CD4-positive, alpha-beta T cell (primary cell): Measurements from ENCODE around the gene IRF8. TPM values are rescaled to one million over a fixed set of nuclear protein-coding genes. Genes with fewer than 3 reads are reported as not detected.
A peak's percentile ranks its signal among the peaks of the same experiment; 100 is the strongest.

Experiments
- ATAC-seq: fragments of 200-7000 bp; cut with Tn5 transposase; one replicate; pipeline ENCODE4 v1.10.0; 2022; ENCODE audit warnings: mild to moderate bottlenecking; ENCODE audit not compliant: poor library complexity
- CTCF ChIA-PET: fragments of 350-600 bp; sonication (Branson Sonifier 250); formaldehyde crosslinking; loops from one replicate; lab custom pipeline; 2021; ENCODE audit warnings: antibody characterized with exemption, inconsistent platforms; lab: Charles Lee
- POLR2A ChIA-PET: fragments of 350-600 bp; sonication (Branson Sonifier 250); formaldehyde crosslinking; loops from one replicate; lab custom pipeline; 2021; ENCODE audit warnings: antibody characterized with exemption, inconsistent platforms; lab: Charles Lee
- DNase-seq, 14 experiments: peaks; one replicate each; pipeline ENCODE4 v3.0.0-alpha.2; 2013 to 2020; ENCODE audit warnings: mixed read lengths in 2 of 14
- H3K27ac ChIP-seq, 2 donors: one replicate each; pipeline versions ENCODE4 v1.5.1 to v1.7.0; 2013; ENCODE audit warnings: low read length in 2 of 2, low read depth in 1 of 2, mild to moderate bottlenecking in 1 of 2
- H3K27me3 ChIP-seq, 2 experiments: 1 replicate in 1 of 2; 2 replicates in 1 of 2; pipeline versions ENCODE4 v1.6.1 to v1.7.0; 2013; ENCODE audit warnings: low read length in 2 of 2, control low read depth in 1 of 2, mild to moderate bottlenecking in 1 of 2, moderate library complexity in 1 of 2; ENCODE audit not compliant: insufficient read depth in 2 of 2, control insufficient read depth in 1 of 2
- H3K36me3 ChIP-seq: one replicate; pipeline ENCODE4 v1.6.1; 2013; ENCODE audit warnings: low read length, control low read depth; ENCODE audit not compliant: insufficient read depth
- H3K4me1 ChIP-seq: one replicate; pipeline ENCODE4 v1.6.1; 2013; ENCODE audit warnings: low read length, control low read depth; ENCODE audit not compliant: insufficient read depth
- H3K4me3 ChIP-seq: one replicate; pipeline ENCODE4 v1.5.1; 2013; ENCODE audit warnings: mild to moderate bottlenecking, low read length, moderate library complexity
- H3K9me3 ChIP-seq, 2 experiments: 1 replicate in 1 of 2; 2 replicates in 1 of 2; pipeline versions ENCODE4 v1.6.1 to v1.7.0; 2013; ENCODE audit warnings: low read length in 2 of 2, mild to moderate bottlenecking in 2 of 2, control low read depth in 1 of 2, moderate library complexity in 1 of 2; ENCODE audit not compliant: control insufficient read depth in 1 of 2, insufficient read depth in 1 of 2
- H3K27ac Mint-ChIP-seq: one replicate; pipeline ENCODE4 v1.8.0; 2020; ENCODE audit warnings: mixed read lengths
- H3K27me3 Mint-ChIP-seq: one replicate; pipeline ENCODE4 v1.8.0; 2021; ENCODE audit warnings: mixed read lengths
- H3K36me3 Mint-ChIP-seq: one replicate; pipeline ENCODE4 v1.8.0; 2021; ENCODE audit warnings: low read depth, mixed read lengths
- H3K4me1 Mint-ChIP-seq: one replicate; pipeline ENCODE4 v1.8.0; 2021; ENCODE audit warnings: low read depth, mixed read lengths
- H3K4me3 Mint-ChIP-seq: one replicate; pipeline ENCODE4 v1.8.0; 2020; ENCODE audit warnings: mild to moderate bottlenecking, mixed read lengths
- H3K9me3 Mint-ChIP-seq: one replicate; pipeline ENCODE4 v1.8.0; 2020; ENCODE audit warnings: mixed read lengths
- intact Hi-C, 2 experiments: fragments of 100-400 bp; cut with DNase I in 1 of 2; cut with micrococcal nuclease in 1 of 2; formaldehyde crosslinking; loops; one replicate each; pipeline versions ENCODE4 v1.15.1 to v1.9.0; 2023 to 2025; cut with DNase I, micrococcal nuclease
- total RNA-seq, 174 experiments: library from RNA in 2 of 174; stranded (reverse) in 2 of 174; gene quantifications; one replicate each; pipeline ENCODE4 v1.2.3 and lab custom pipeline; 2021 to 2026
- TF ChIP-seq, protein P1 (sequence below): fragments of 200-600 bp; IDR thresholded peaks from one replicate; pipeline ENCODE4 v1.8.0; 2022; ENCODE audit warnings: antibody characterized with exemption, mild to moderate bottlenecking

The IRF8 gene
- total RNA-seq, 2 experiments from 2014 or later = 11.3 to 13.2 TPM

DNA sequence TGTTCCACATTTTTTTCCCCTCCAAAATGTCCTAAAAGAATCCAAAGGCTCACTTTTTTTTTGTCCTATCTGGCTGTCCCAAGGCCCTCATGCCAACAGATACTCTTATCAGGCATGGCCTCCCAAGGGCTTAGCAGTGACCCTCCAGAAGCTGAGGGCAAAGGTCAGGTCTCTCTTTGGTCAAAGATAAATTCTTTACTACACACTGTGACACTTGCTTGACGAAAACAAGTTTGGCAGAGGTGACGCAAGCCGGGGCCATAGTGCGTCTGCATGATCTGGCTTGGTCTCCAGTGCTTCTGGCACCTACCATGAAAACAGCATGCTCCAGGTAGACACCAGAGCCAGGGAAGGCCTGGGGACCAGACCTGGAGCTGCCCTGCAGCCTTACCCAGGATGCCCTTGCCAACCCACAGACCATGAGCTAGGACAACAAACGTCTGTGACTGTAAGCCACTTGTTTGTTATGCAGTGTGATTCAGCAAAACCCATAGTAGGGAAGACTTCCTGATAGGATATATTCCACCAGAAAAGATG, 48.5 kb upstream of the IRF8 start:
- Mint-ChIP-seq H3K9me3 (no peaks in the 10 kb centered on the region), H3K36me3 (no peaks in the 10 kb centered on the region), H3K27me3 (peaks cover 8% of the 10 kb centered on the region), H3K4me3 (no peak overlapping the region), H3K4me1 (peaks cover 4% of the 10 kb centered on the region), H3K27ac (no peak overlapping the region)
- TF ChIP-seq, protein P1, sequence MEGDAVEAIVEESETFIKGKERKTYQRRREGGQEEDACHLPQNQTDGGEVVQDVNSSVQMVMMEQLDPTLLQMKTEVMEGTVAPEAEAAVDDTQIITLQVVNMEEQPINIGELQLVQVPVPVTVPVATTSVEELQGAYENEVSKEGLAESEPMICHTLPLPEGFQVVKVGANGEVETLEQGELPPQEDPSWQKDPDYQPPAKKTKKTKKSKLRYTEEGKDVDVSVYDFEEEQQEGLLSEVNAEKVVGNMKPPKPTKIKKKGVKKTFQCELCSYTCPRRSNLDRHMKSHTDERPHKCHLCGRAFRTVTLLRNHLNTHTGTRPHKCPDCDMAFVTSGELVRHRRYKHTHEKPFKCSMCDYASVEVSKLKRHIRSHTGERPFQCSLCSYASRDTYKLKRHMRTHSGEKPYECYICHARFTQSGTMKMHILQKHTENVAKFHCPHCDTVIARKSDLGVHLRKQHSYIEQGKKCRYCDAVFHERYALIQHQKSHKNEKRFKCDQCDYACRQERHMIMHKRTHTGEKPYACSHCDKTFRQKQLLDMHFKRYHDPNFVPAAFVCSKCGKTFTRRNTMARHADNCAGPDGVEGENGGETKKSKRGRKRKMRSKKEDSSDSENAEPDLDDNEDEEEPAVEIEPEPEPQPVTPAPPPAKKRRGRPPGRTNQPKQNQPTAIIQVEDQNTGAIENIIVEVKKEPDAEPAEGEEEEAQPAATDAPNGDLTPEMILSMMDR = no peak
- Histone ChIP-seq H3K27ac (no peak overlapping the region), H3K4me1 (no peaks in the 10 kb centered on the region), H3K9me3 (no peaks in the 10 kb centered on the region), H3K4me3 (no peak overlapping the region), H3K36me3 (no peaks in the 10 kb centered on the region), H3K27me3 (no peaks in the 10 kb centered on the region)
- intact Hi-C loops = no loop called here
- ChIA-PET POLR2A (no interaction called here), CTCF (no interaction called here)
- ATAC-seq (no peak), DNase-seq (no peak)

- H3K27ac ChIP-seq = no peak overlapping the region
- intact Hi-C loops = no loop called here
Measured at GRCh38 chr16:85851034-85851785, 47.8 kb upstream of the IRF8 start.

GRCh38 chr16:85853547-85854545, 45.1 kb upstream of the IRF8 start:
- no peaks in the 10 kb centered on the region for H3K4me1 Mint-ChIP-seq
- Histone ChIP-seq H3K4me3 (no peak overlapping the region), H3K27me3 (no peaks in the 10 kb centered on the region), H3K4me1 (no peaks in the 10 kb centered on the region), H3K36me3 (no peaks in the 10 kb centered on the region), H3K9me3 (no peaks in the 10 kb centered on the region), H3K27ac (no peak overlapping the region)
- H3K4me3 Mint-ChIP-seq = no peak overlapping the region
- intact Hi-C loops = no loop called here
- CTCF ChIA-PET = no interaction called here
- POLR2A ChIA-PET = no interaction called here
- H3K27ac Mint-ChIP-seq = no peak overlapping the region
- no peak for DNase-seq
- H3K27me3 Mint-ChIP-seq = no peaks in the 10 kb centered on the region
- ATAC-seq = no peak
- H3K36me3 Mint-ChIP-seq = no peaks in the 10 kb centered on the region
- H3K9me3 Mint-ChIP-seq = no peaks in the 10 kb centered on the region
- TF ChIP-seq, protein P1 = no peak

More at GRCh38 chr16:85851034-85851785, 47.8 kb upstream of the IRF8 start:
- ATAC-seq (no peak), DNase-seq (peak in 2 of 14 experiments; percentile 43 to 56)
- Mint-ChIP-seq H3K4me1 (peaks cover 4% of the 10 kb centered on the region), H3K4me3 (no peak overlapping the region), H3K27me3 (peaks cover 7% of the 10 kb centered on the region), H3K36me3 (no peaks in the 10 kb centered on the region), H3K9me3 (no peaks in the 10 kb centered on the region), H3K27ac (no peak overlapping the region)
- POLR2A ChIA-PET = no interaction called here
- Histone ChIP-seq H3K4me1 (no peaks in the 10 kb centered on the region), H3K4me3 (no peak overlapping the region), H3K36me3 (no peaks in the 10 kb centered on the region), H3K27me3 (no peaks in the 10 kb centered on the region), H3K9me3 (no peaks in the 10 kb centered on the region)
- CTCF ChIA-PET = no interaction called here
- TF ChIP-seq, protein P1 = no peak
